Ascending aorta (tissue), 2 donors: ENCODE results near the gene MRGPRD. TPM values are rescaled to one million over a fixed set of nuclear protein-coding genes. Genes with fewer than 3 reads are reported as not detected.

ENCODE experiments used
- DNase-seq, 2 donors: peaks; one replicate each; pipeline ENCODE4 v3.0.0-alpha.2; 2019; ENCODE audit warnings: low spot score in 2 of 2
- H3K27ac ChIP-seq, 2 donors: fragments of 200-600 bp; sonication (generic); one replicate each; pipeline ENCODE4 v1.5.1; 2016 to 2017; ENCODE audit warnings: mild to moderate bottlenecking in 1 of 2
- H3K27me3 ChIP-seq: fragments of 200-600 bp; sonication (generic); one replicate; pipeline ENCODE4 v1.5.1; 2017
- H3K36me3 ChIP-seq, 2 donors: fragments of 200-600 bp; sonication (generic); one replicate each; pipeline ENCODE4 v1.5.1; 2016
- H3K4me1 ChIP-seq, 2 donors: fragments of 200-600 bp; sonication (generic); one replicate each; pipeline ENCODE4 v1.5.1; 2016 to 2017; ENCODE audit warnings: mild to moderate bottlenecking in 1 of 2
- H3K4me3 ChIP-seq, 2 donors: fragments of 200-600 bp; sonication (generic); one replicate each; pipeline ENCODE4 v1.5.1; 2016 to 2017; ENCODE audit warnings: mild to moderate bottlenecking in 1 of 2
- H3K9me3 ChIP-seq, 2 donors: fragments of 200-600 bp; sonication (generic); one replicate each; pipeline ENCODE4 v1.5.1; 2016
- CTCF ChIP-seq, 3 experiments: fragments of 200-600 bp in 2 of 3; fragments of 450-650 bp in 1 of 3; sonication (generic) in 2 of 3; IDR thresholded peaks; one replicate each; pipeline ENCODE4 v1.5.1; 2016 to 2019; ENCODE audit warnings: antibody characterized with exemption in 3 of 3, mild to moderate bottlenecking in 1 of 3, moderate library complexity in 1 of 3
- intact Hi-C: fragments of 100-400 bp; cut with DNase I; formaldehyde crosslinking; loops from one replicate; pipeline ENCODE4 v1.15.1; 2023
- total RNA-seq: library from RNA; depleted of rRNA; stranded (reverse); fragments of >200 nt; gene quantifications from one replicate; pipeline ENCODE4 v1.1.0, GENCODE V29; 2016

MRGPRD gene
- total RNA-seq, 1 donor from 2014 or later = not detected

- no peaks in the 10 kb centered on the region for H3K27me3 ChIP-seq
- H3K27ac ChIP-seq = no peak overlapping the region
- DNase-seq = peak in 1 of 2 donors; percentile 45
- TF ChIP-seq CTCF (IDR thresholded peaks at IDR 0.05) = no peak
- intact Hi-C loops = no loop called here
- H3K4me1 ChIP-seq = peaks cover 14 to 32% of the 10 kb centered on the region in 2 donors
- no peaks in the 10 kb centered on the region for H3K36me3 ChIP-seq
- no peak overlapping the region for H3K4me3 ChIP-seq
- no peaks in the 10 kb centered on the region for H3K9me3 ChIP-seq
These were observed 15.8 kb upstream of the MRGPRD start for GRCh38 chr11:68996376-68997123.

GRCh38 chr11:68994894-68995285 lies 14.1 kb upstream of the MRGPRD start:
- no peak for TF ChIP-seq CTCF (IDR thresholded peaks at IDR 0.05)
- no peak overlapping the region for H3K4me3 ChIP-seq
- H3K27ac ChIP-seq = no peak overlapping the region
- intact Hi-C loops = no loop called here
- no peak for DNase-seq
- no peaks in the 10 kb centered on the region for H3K36me3 ChIP-seq
- no peaks in the 10 kb centered on the region for H3K27me3 ChIP-seq
- no peaks in the 10 kb centered on the region for H3K9me3 ChIP-seq
- H3K4me1 ChIP-seq = peaks cover 8 to 17% of the 10 kb centered on the region in 2 donors

GRCh38 chr11:68994161-68994893 lies 13.5 kb upstream of the MRGPRD start:
- Histone ChIP-seq H3K27ac (no peak overlapping the region), H3K4me1 (peaks cover 8 to 12% of the 10 kb centered on the region in 2 donors), H3K27me3 (no peaks in the 10 kb centered on the region), H3K4me3 (no peak overlapping the region), H3K9me3 (no peaks in the 10 kb centered on the region), H3K36me3 (no peaks in the 10 kb centered on the region)
- DNase-seq = peak in 1 of 2 donors; percentile 63
- TF ChIP-seq CTCF (IDR thresholded peaks at IDR 0.05) = no peak
- intact Hi-C loops = no loop called here

GRCh38 chr11:68993546-68993945 lies 12.8 kb upstream of the MRGPRD start:
- Histone ChIP-seq H3K4me3 (no peak overlapping the region), H3K4me1 (peaks cover 3 to 5% of the 10 kb centered on the region in 2 donors), H3K27me3 (no peaks in the 10 kb centered on the region), H3K27ac (no peak overlapping the region), H3K9me3 (no peaks in the 10 kb centered on the region), H3K36me3 (no peaks in the 10 kb centered on the region)
- intact Hi-C loops = no loop called here
- TF ChIP-seq CTCF (IDR thresholded peaks at IDR 0.05) = no peak
- peak in 1 of 2 donors; percentile 49 for DNase-seq

GRCh38 chr11:68992743-68993255 lies 12.0 kb upstream of the MRGPRD start:
- DNase-seq = peak in 1 of 2 donors; percentile 34
- no peaks in the 10 kb centered on the region for H3K9me3 ChIP-seq
- H3K4me3 ChIP-seq = no peak overlapping the region
- H3K4me1 ChIP-seq = no peaks in the 10 kb centered on the region
- intact Hi-C loops = no loop called here
- no peaks in the 10 kb centered on the region for H3K27me3 ChIP-seq
- no peak overlapping the region for H3K27ac ChIP-seq
- TF ChIP-seq CTCF (IDR thresholded peaks at IDR 0.05) = no peak
- no peaks in the 10 kb centered on the region for H3K36me3 ChIP-seq
